ENCODE data around the gene SSUH2. TPM values are rescaled to one million over a fixed set of nuclear protein-coding genes. Genes with fewer than 3 reads are reported as not detected.

SSUH2 gene
- total and polyA plus RNA-seq, 2 donors from 2014 or later, result 0.44 to 0.88 TPM

DNA sequence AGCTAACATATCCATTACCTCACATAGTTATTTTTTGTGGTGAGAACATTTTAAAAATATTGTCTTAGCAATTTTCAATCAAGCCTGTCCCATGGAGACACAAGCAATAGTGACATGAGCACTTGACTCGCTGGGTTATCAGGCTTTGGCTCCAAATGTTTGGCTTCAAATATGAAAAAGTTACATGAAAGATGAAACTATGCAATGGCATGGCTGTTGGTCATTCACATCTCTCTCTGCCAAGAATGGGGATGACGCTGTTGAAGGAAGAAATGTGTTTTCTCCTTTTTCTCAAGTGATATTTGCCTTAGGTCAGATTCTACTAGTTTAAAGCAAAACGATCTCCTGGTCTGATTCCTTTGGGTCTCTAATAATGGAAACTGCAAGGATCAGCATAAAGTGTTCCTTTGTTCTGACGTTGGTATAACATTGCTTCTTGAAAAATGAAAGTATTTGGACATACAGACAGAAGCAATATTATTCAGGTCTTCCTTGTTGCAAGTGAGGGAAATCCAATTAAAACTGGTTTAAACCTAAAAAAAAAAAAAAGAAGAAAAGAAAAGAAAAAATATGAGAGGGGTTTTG, 71.2 kb downstream of the SSUH2 start:
- H3K4me1 ChIP-seq (ENCODE audit: control insufficient read depth in 2 of 3, insufficient read depth in 2 of 3, low read depth in 1 of 3, low read length in 3 of 3), result no peaks in the 10 kb centered on the region
- H3K27me3 ChIP-seq (ENCODE audit: control insufficient read depth, insufficient read depth, low read length), result no peaks in the 10 kb centered on the region
- no peak for FAIRE-seq
- peaks cover 3 to 12% (median 5%) of the 10 kb centered on the region in 3 donors for H3K36me3 ChIP-seq (ENCODE audit: control insufficient read depth in 2 of 3, insufficient read depth in 3 of 3, low read length in 3 of 3)
- peak overlapping the region in 1 of 2 donors; percentile 23 for H3K27ac ChIP-seq (ENCODE audit: low read depth in 2 of 2, low read length in 2 of 2)
- no peak for TF ChIP-seq CTCF (IDR thresholded peaks at IDR 0.05; ENCODE audit: borderline replicate concordance, extremely low read depth, insufficient read depth)
- intact Hi-C loops (cut with DNase I), result no loop called here
- DNase-seq, result no peak
- no peak overlapping the region for H3K4me3 ChIP-seq (ENCODE audit: low read length in 3 of 3)
- no peaks in the 10 kb centered on the region for H3K9me3 ChIP-seq (ENCODE audit: control insufficient read depth in 2 of 3, insufficient read depth in 1 of 3, low read length in 3 of 3)
- H3K9ac ChIP-seq (ENCODE audit: low read length in 3 of 3), result no peak overlapping the region

DNA sequence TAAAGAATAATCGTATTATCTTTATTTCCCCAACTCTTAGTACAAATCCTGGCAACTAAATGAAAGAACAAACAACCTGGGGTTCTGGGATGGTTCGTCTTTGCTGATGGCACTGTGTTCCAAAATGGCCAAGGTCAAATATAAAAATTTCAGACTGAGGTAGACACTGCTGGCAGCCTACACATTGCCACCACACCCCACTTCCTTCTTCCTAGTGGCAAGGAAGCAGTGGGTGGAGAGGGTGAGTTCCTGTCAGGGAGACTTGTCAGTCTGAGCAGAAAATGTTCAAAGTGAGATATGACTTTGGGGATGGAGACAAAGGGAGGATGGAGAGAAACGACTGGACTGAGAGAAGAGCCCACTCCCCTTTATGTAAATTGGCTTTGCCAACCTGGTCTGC, 73.3 kb downstream of the SSUH2 start:
- Histone ChIP-seq H3K4me3 (ENCODE audit: low read length in 3 of 3) (no peak overlapping the region), H3K4me1 (ENCODE audit: control insufficient read depth in 2 of 3, insufficient read depth in 2 of 3, low read depth in 1 of 3, low read length in 3 of 3) (no peaks in the 10 kb centered on the region), H3K36me3 (ENCODE audit: control insufficient read depth in 2 of 3, insufficient read depth in 3 of 3, low read length in 3 of 3) (peaks cover 6 to 21% (median 11%) of the 10 kb centered on the region in 3 donors), H3K9me3 (ENCODE audit: control insufficient read depth in 2 of 3, insufficient read depth in 1 of 3, low read length in 3 of 3) (no peaks in the 10 kb centered on the region), H3K9ac (ENCODE audit: low read length in 3 of 3) (no peak overlapping the region), H3K27ac (ENCODE audit: low read depth in 2 of 2, low read length in 2 of 2) (peak overlapping the region in 1 of 2 donors; percentile 15), H3K27me3 (ENCODE audit: control insufficient read depth, insufficient read depth, low read length) (no peaks in the 10 kb centered on the region)
- FAIRE-seq (no peak), DNase-seq (no peak)
- intact Hi-C loops (cut with DNase I), result no loop called here
- TF ChIP-seq CTCF (IDR thresholded peaks at IDR 0.05; ENCODE audit: borderline replicate concordance, extremely low read depth, insufficient read depth), result no peak

Other genes with a start within 250 kb of the SSUH2 start
- 65.4 TPM for gene LMCD1, start 143.0 kb downstream of the SSUH2 start, total RNA-seq
- 24.3 TPM for gene LMCD1, start 143.0 kb downstream of the SSUH2 start, polyA plus RNA-seq (ENCODE audit: insufficient read depth, low read depth, low replicate concordance)
- gene CAV3, start 89.0 kb upstream of the SSUH2 start, total RNA-seq, result not detected
- gene CAV3, start 89.0 kb upstream of the SSUH2 start, polyA plus RNA-seq (ENCODE audit: insufficient read depth, low read depth, low replicate concordance), result not detected
- 1.2 TPM for gene OXTR, start 124.8 kb upstream of the SSUH2 start, total RNA-seq
- 0.39 TPM for gene OXTR, start 124.8 kb upstream of the SSUH2 start, polyA plus RNA-seq (ENCODE audit: insufficient read depth, low read depth, low replicate concordance)